K562 (cell line): ENCODE results near the gene RFPL4A. TPM values are rescaled to one million over a fixed set of nuclear protein-coding genes. Genes with fewer than 3 reads are reported as not detected.

ENCODE experiments used
- ARID2 ChIP-seq: fragments of 450-650 bp; IDR thresholded peaks from 2 replicates; pipeline ENCODE4 v1.6.1; 2017; ENCODE audit warnings: antibody characterized with exemption, mild to moderate bottlenecking
- CBFA2T2 ChIP-seq: fragments of 450-650 bp; conservative IDR thresholded peaks from 2 replicates; pipeline ENCODE4 v1.6.1; 2017; ENCODE audit warnings: mild to moderate bottlenecking
- CCNT2 ChIP-seq: IDR thresholded peaks from 2 replicates; pipeline ENCODE4 v1.6.1; 2011; ENCODE audit warnings: borderline replicate concordance, low read depth, mild to moderate bottlenecking, moderate library complexity, mixed read lengths, low read length; ENCODE audit not compliant: insufficient read length; ENCODE audit errors: extremely low read depth
- CTBP1 ChIP-seq: fragments of 450-650 bp; IDR thresholded peaks from 2 replicates; pipeline ENCODE4 v1.6.1; 2016; ENCODE audit warnings: borderline replicate concordance
- FOXJ2 ChIP-seq: fragments of 200-800 bp; sonication (Bioruptor generic); IDR thresholded peaks from 2 replicates; pipeline ENCODE4 v1.6.1; 2016; ENCODE audit warnings: missing genetic modification characterization, missing compliant biosample characterization
- GABPB2 ChIP-seq: fragments of 250-450 bp; sonication (Bioruptor Pico); conservative IDR thresholded peaks from 2 replicates; pipeline ENCODE4 v1.5.1; 2021; ENCODE audit warnings: mild to moderate bottlenecking
- GMEB1 ChIP-seq: fragments of 250-450 bp; sonication (Bioruptor Pico); IDR thresholded peaks from 2 replicates; pipeline ENCODE4 v1.4.0; 2020; ENCODE audit warnings: mild to moderate bottlenecking
- HBP1 ChIP-seq: fragments of 450-650 bp; formaldehyde crosslinking; IDR thresholded peaks from 2 replicates; pipeline ENCODE4 v1.4.0; 2022; ENCODE audit warnings: missing genetic modification characterization
- HCFC1 ChIP-seq: IDR thresholded peaks from 2 replicates; pipeline ENCODE4 v1.6.1; 2012; ENCODE audit warnings: low read depth, low read length, improper control_type of control experiment
- HDAC1 ChIP-seq, 2 experiments: fragments of 450-650 bp; IDR thresholded peaks; 2 replicates each; pipeline ENCODE4 v1.6.1; 2016 to 2017; ENCODE audit warnings: inconsistent platforms in 1 of 2, mild to moderate bottlenecking in 1 of 2, moderate library complexity in 1 of 2
- KAT2B ChIP-seq: IDR thresholded peaks from one replicate; pipeline ENCODE4 v1.6.1; 2012; ENCODE audit warnings: low read depth, mild to moderate bottlenecking, control low read depth, inconsistent platforms, low read length, moderate library complexity
- KLF10 ChIP-seq: fragments of 250-450 bp; sonication (Bioruptor Pico); IDR thresholded peaks from 2 replicates; pipeline ENCODE4 v1.6.1; 2021; ENCODE audit warnings: matching md5 sums
- KLF6 ChIP-seq: fragments of 250-450 bp; sonication (Bioruptor Pico); IDR thresholded peaks from 2 replicates; pipeline ENCODE4 v1.4.0; 2020; ENCODE audit warnings: mild to moderate bottlenecking, moderate library complexity, borderline replicate concordance
- MED1 ChIP-seq: sonication (generic); formaldehyde crosslinking; IDR thresholded peaks from 2 replicates; pipeline ENCODE4 v1.8.1; 2023; ENCODE audit warnings: missing genetic modification reagents, borderline replicate concordance
- NFIX ChIP-seq: fragments of 250-450 bp; sonication (Bioruptor Pico); IDR thresholded peaks from 2 replicates; pipeline ENCODE4 v1.4.0; 2020; ENCODE audit warnings: low read depth, mild to moderate bottlenecking, moderate library complexity
- NFRKB ChIP-seq: fragments of 450-650 bp; IDR thresholded peaks from 2 replicates; pipeline ENCODE4 v1.6.1; 2016; ENCODE audit warnings: low read depth
- NKRF ChIP-seq: fragments of 450-650 bp; IDR thresholded peaks from 2 replicates; pipeline ENCODE4 v1.6.1; 2016; ENCODE audit warnings: borderline replicate concordance
- POLR2G ChIP-seq: fragments of 200-400 bp; formaldehyde crosslinking; IDR thresholded peaks from 2 replicates; pipeline ENCODE4 v1.6.1; 2017; ENCODE audit warnings: low read depth, mild to moderate bottlenecking, antibody characterized with exemption, low read length, moderate library complexity
- SNAPC5 ChIP-seq: fragments of 250-450 bp; sonication (Bioruptor Pico); IDR thresholded peaks from 2 replicates; pipeline ENCODE4 v1.8.0; 2021; ENCODE audit warnings: moderate library complexity, mild to moderate bottlenecking, inconsistent platforms
- STAG1 ChIP-seq: sonication (generic); formaldehyde crosslinking; IDR thresholded peaks from 2 replicates; pipeline ENCODE4 v1.5.0; 2020; ENCODE audit warnings: missing genetic modification reagents, borderline replicate concordance
- TCF7 ChIP-seq: sonication (generic); IDR thresholded peaks from 2 replicates; pipeline ENCODE4 v1.6.1; 2016; ENCODE audit warnings: antibody characterized with exemption, borderline replicate concordance
- ZNF143 ChIP-seq: sonication (generic); formaldehyde crosslinking; IDR thresholded peaks from 2 replicates; pipeline ENCODE4 v1.9.0; 2022; ENCODE audit warnings: mild to moderate bottlenecking, missing genetic modification reagents
- ZNF311 ChIP-seq: fragments of 250-450 bp; sonication (Bioruptor Pico); IDR thresholded peaks from 2 replicates; pipeline ENCODE4 v1.4.0; 2020; ENCODE audit warnings: mild to moderate bottlenecking, moderate library complexity
- ZNF324 ChIP-seq: fragments of 250-450 bp; sonication (Bioruptor Pico); IDR thresholded peaks from 2 replicates; pipeline ENCODE4 v1.4.0; 2020; ENCODE audit warnings: mild to moderate bottlenecking
- ZNF57 ChIP-seq: fragments of 450-650 bp; formaldehyde crosslinking; IDR thresholded peaks from 2 replicates; pipeline ENCODE4 v1.4.0; 2020; ENCODE audit warnings: mild to moderate bottlenecking, moderate library complexity
- ZNF780A ChIP-seq: fragments of 250-450 bp; sonication (Bioruptor Pico); IDR thresholded peaks from 2 replicates; pipeline ENCODE4 v1.5.0; 2021; ENCODE audit warnings: mild to moderate bottlenecking
- polyA plus RNA-seq, 8 experiments: library from polyadenylated mRNA; depleted of rRNA in 4 of 8; stranded (reverse) in 5 of 8; unstranded in 3 of 8; fragments of >200 nt; fragmentation: Nextera tagmentation in 2 of 8; fragmentation: Illumina TruSeq in 1 of 8; extraction: Ambion mirVana in 2 of 8; extraction: Trizol in 1 of 8; gene quantifications; 2 replicates each; pipeline versions ENCODE4 v1.2.1 to v1.2.3, GENCODE V29; 2011 to 2014; ENCODE audit warnings: inconsistent platforms in 1 of 8, missing spikeins in 1 of 8
- total RNA-seq, 7 experiments: library from RNA; depleted of rRNA in 6 of 7; stranded (reverse); fragments of >200 nt in 6 of 7; fragmentation: Illumina TruSeq in 2 of 7; extraction: Trizol in 2 of 7; gene quantifications; 2 replicates each; pipeline versions ENCODE4 v1.2.1 to v1.2.3, GENCODE V29; 2011 to 2021; ENCODE audit warnings: low replicate concordance in 1 of 7

Gene RFPL4A
- total and polyA plus RNA-seq, 9 of the 15 experiments (the other 6 are each of a cell fraction or from before 2014, with no cell fraction given) = 0.13 to 1.1 (median 0.23) TPM; not detected in 1

GRCh38 chr19:55809381-55810058 lies 50.6 kb downstream of the RFPL4A start (continued):
- TF ChIP-seq STAG1 (CRISPR knock-in tag) (peak; percentile 42; the same call in 1 of the 2 replicates), GABPB2 (CRISPR knock-in tag) (no peak), NKRF (0 out of 2 replicates have a peak, but pooled peaks have one; percentile 56), ZNF143 (CRISPR knock-in tag) (no peak), HCFC1 (0 out of 2 replicates have a peak, but pooled peaks have one; percentile 17), MED1 (CRISPR knock-in tag) (no peak), TCF7 (no peak), SNAPC5 (CRISPR knock-in tag) (no peak), ZNF780A (no peak), ARID2 (no peak), CTBP1 (peak; percentile 23; the same call in 1 of the 2 replicates), NFRKB (no peak), GMEB1 (no peak), HDAC1 (IDR thresholded peaks at IDR 0.05) (peak in 1 of 2 experiments; percentile 57; a peak in 1 of 4 replicates), FOXJ2 (tag) (no peak), ZNF57 (CRISPR knock-in tag) (no peak), CCNT2 (no peak), POLR2G (no peak), NFIX (no peak), KLF6 (CRISPR knock-in tag) (no peak), KLF10 (CRISPR knock-in tag) (no peak), KAT2B (no peak), CBFA2T2 (0 out of 2 replicates have a peak, but pooled peaks have one; percentile 25), ZNF311 (CRISPR knock-in tag) (no peak), ZNF324 (CRISPR knock-in tag) (no peak), HBP1 (CRISPR knock-in tag) (no peak)
